Measurements from ENCODE around the gene SCNN1A. TPM values are rescaled to one million over a fixed set of nuclear protein-coding genes. Genes with fewer than 3 reads are reported as not detected.
"Not testable (repeated sequence)": the region's sequence is repeated elsewhere in the genome, so short reads cannot be mapped to it uniquely, and the experiment has no call there.

The SCNN1A gene
- total RNA-seq, 1 experiment from 2014 or later = 28.5 TPM

DNA sequence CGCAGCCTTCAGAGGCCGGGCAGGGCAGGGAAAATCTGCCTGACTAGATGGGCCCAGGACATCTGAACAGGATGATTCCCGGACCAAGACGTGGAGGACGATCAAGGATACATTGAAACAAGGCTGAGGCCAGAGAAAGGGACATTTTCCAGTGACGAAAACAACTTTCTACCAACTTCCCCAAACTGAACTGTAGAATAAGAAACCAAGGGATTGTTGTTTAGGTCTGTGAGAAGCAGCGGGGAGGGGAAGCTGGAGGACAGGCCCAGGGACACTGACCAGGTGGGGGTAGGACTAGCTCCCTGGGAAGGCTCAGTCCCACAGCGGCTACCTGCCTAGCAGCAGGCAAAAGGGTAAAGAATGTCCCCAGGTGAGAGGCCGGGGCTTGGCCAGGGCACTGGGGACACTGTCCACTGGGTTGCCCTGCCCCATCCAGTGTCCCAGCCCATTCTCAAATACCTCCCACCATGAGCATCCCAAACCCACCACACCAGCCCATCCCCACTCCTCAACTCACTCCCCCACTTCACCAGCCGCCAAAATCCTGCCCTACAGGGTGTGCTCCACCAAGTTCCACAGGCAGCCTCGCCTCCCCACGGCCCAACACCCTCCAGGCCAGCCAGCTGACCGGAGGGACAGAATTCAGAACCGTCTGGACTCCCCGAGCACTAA, 34.5 kb downstream of the SCNN1A start:
- Histone ChIP-seq H3K36me3 (replicated peaks; ENCODE audit: control insufficient read depth, insufficient read depth, low read length) (peaks cover 1% of the 10 kb centered on the region), H3K4me3 (ENCODE audit: insufficient read depth, low read depth, low read length) (peak overlapping the region; percentile 78), H3K27me3 (ENCODE audit: control insufficient read depth, insufficient read depth, low read length) (no peaks in the 10 kb centered on the region)
- no peak for DNase-seq

DNA sequence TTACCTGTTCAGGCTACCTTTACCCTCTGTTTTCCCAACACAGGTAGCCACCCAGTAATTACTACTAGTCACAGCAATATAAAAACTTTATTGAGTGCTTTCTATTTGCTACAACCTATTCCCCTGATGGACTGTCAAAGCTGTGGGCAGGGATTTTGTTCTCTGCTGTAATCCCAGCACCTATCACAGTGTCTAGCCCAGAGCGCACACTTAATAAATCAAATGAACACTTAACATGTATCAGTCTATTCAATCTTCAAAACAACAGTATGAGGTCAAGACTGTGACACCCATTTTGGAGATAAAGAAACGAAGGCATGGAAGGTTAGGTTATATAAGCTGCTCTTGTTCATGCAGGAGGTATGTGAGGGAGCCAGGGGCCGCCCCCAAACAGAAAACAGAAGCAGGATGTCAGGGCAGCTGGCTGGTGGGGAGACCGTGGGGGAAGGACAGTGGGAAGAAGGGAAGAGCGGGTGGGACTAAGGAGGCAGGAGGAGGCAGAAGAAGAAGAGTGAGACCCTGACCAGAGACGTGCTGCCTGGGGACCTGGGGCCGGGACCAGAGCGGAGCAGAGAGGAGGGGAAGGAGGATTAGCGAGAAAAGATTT, 35.2 kb downstream of the SCNN1A start:
- no peaks in the 10 kb centered on the region for H3K27me3 ChIP-seq (ENCODE audit: control insufficient read depth, insufficient read depth, low read length)
- no peak for DNase-seq
- H3K36me3 ChIP-seq (replicated peaks; ENCODE audit: control insufficient read depth, insufficient read depth, low read length) = peaks cover 1% of the 10 kb centered on the region
- H3K4me3 ChIP-seq (ENCODE audit: insufficient read depth, low read depth, low read length) = peak overlapping the region; percentile 78

DNA sequence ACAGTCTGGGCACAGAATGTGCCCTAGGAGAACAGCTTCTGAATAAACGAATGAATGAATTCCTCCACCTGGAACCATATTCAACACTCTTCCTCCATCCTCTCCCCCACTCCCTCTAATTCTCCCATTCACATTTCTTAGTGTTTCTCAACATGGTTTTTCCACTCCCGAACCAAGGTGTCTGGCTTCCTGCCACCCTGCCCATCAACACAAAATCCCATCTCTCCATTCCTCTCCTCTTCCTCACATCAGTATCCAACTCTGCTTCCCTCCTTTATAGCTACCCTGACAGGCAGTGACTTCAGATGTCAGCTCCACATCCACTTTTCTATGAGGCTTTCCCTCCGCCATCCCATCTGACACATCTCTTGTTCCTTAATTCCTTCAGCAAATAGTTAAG, 36.4 kb downstream of the SCNN1A start:
- Histone ChIP-seq H3K27me3 (ENCODE audit: control insufficient read depth, insufficient read depth, low read length) (no peaks in the 10 kb centered on the region), H3K36me3 (replicated peaks; ENCODE audit: control insufficient read depth, insufficient read depth, low read length) (peaks cover 5% of the 10 kb centered on the region), H3K4me3 (ENCODE audit: insufficient read depth, low read depth, low read length) (no peak overlapping the region)
- no peak for DNase-seq

DNA sequence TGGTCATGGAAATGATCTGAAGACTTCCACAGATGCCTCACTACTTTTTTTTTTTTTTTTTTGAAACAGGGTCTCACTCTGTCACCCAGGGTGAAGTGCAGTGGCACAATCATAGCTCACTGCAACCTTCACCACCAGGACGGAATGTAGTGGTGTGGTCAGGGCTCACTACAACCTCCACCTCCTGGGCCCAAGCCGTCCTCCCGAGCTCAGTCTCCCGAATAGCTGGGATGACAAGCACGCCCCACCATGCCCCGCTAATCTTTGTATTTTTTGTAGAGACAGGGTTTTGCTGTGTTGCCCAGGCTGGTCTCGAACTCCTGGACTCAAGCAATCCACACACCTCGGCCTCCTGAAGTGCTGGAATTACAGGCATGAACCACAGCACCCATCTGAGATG, 36.8 kb downstream of the SCNN1A start:
- not testable (repeated sequence) for DNase-seq; H3K36me3 ChIP-seq (replicated peaks; ENCODE audit: control insufficient read depth, insufficient read depth, low read length); H3K4me3 ChIP-seq (ENCODE audit: insufficient read depth, low read depth, low read length); H3K27me3 ChIP-seq (ENCODE audit: control insufficient read depth, insufficient read depth, low read length)

DNA sequence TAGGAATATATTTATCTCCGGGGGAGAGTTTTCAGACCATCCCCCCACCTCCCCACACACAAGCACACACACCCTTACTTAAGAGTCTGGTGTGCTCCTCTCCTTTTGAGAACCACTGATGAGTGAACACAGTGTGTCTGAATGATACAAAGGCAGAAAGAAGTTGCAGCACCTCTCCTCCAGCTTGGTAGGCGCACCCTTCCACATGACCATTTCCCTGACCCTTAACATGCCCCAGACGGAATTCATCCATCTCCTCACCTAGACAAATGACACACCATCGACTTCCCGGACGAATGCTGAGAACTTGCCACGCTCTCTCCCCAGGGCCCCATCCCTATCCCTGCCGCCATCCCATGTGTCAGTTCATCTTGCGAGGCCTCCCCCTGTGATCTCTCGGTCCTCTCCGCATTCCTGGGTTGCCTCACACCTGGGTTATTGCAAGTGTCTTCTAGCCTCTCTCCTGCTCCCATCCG, 37.4 kb downstream of the SCNN1A start:
- H3K4me3 ChIP-seq (ENCODE audit: insufficient read depth, low read depth, low read length) = no peak overlapping the region
- peak; percentile 65 for DNase-seq
- H3K36me3 ChIP-seq (replicated peaks; ENCODE audit: control insufficient read depth, insufficient read depth, low read length) = peaks cover 13% of the 10 kb centered on the region
- H3K27me3 ChIP-seq (ENCODE audit: control insufficient read depth, insufficient read depth, low read length) = no peaks in the 10 kb centered on the region

DNA sequence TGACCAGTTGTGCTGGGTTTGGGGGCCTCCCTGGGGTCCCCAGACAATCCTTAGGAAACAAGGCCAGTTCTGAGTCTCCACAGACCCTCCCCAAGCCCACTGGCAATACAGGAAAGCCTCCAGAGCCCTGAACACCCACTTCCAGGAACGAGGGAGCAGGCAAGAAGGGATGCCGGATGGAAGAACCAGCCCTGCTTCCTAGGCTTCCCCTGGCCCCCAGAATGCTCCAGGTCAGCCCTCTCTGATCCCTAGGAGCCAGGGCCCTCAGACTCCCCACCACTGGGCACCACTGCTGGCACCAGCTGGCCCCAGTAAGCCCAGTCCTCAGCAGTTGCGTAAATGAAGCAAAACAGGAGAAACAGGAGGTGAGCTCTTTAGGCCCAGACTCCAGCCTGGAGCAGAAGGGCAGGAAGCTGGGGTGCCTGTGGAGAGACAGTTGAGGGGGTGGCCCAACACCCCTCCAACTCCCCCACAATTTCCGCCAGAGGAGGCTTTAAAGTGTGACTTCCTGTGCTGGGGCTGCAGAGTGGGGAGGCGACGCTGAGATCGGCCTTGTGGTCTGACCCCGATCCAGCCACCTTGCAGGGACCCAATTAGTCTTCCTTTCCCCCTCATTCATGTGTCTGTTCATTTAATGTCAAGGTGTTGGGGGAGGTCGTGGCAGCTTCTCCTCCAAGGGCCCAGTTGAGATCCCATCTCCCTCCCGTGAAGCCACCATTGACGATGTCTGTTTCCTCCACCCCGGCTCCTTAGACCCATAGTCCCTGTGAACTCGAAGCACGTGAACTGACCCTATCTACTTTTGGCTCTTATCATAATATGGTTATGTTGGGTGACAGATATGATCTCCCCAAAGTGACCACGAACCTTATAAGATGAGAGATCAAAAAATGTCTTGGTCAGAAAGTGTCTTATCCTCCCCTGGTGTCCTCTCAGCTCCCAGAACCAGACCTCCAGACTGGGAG, 38.2 kb downstream of the SCNN1A start:
- no peaks in the 10 kb centered on the region for H3K27me3 ChIP-seq (ENCODE audit: control insufficient read depth, insufficient read depth, low read length)
- H3K4me3 ChIP-seq (ENCODE audit: insufficient read depth, low read depth, low read length) = peak overlapping the region; percentile 17; the same call in 1 of the 2 replicates
- DNase-seq = no peak
- peaks cover 13% of the 10 kb centered on the region for H3K36me3 ChIP-seq (replicated peaks; ENCODE audit: control insufficient read depth, insufficient read depth, low read length)

DNA sequence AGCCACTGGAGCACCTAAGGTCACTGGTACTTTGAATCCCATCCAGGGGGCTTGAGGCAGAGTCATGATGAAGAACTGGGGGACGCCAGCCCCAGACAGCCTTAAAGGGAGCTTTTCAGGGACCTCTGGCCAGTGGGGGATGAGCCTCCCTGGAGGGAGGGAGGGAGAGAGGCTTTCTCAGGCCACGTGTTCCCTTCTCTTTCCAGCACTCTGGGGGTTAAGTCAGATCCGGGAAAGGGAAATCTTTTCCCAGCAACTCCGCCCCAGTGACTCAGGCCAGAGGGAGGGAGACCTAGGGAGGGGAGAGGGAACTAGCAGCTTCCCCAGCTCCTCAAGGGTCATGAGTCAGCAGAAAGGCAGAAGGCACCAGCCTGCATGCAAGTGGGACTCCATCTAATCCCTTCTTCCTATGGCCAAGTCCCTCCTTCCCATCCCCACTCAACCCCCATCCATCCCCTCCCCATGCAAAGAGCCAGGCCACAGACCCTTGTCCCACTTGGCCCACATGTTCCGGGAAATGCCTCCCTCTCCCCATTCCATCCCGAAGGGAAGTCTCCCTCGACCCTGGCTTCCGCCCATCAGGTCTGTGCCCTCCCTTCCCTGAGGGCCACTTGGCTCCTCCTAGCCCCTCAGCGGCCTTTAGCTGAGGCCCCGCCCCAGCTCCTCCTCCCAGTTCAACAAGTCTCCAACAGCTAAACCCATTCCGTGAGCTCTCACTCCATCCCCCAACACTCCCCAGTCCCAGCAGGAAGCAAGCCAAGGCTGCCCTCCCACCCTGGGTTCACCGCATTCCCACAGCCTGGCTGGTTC, 39.1 kb downstream of the SCNN1A start:
- peaks cover 16% of the 10 kb centered on the region for H3K36me3 ChIP-seq (replicated peaks; ENCODE audit: control insufficient read depth, insufficient read depth, low read length)
- peak overlapping the region; percentile 36 for H3K4me3 ChIP-seq (ENCODE audit: insufficient read depth, low read depth, low read length)
- peak; percentile 96 for DNase-seq
- no peaks in the 10 kb centered on the region for H3K27me3 ChIP-seq (ENCODE audit: control insufficient read depth, insufficient read depth, low read length)

DNA sequence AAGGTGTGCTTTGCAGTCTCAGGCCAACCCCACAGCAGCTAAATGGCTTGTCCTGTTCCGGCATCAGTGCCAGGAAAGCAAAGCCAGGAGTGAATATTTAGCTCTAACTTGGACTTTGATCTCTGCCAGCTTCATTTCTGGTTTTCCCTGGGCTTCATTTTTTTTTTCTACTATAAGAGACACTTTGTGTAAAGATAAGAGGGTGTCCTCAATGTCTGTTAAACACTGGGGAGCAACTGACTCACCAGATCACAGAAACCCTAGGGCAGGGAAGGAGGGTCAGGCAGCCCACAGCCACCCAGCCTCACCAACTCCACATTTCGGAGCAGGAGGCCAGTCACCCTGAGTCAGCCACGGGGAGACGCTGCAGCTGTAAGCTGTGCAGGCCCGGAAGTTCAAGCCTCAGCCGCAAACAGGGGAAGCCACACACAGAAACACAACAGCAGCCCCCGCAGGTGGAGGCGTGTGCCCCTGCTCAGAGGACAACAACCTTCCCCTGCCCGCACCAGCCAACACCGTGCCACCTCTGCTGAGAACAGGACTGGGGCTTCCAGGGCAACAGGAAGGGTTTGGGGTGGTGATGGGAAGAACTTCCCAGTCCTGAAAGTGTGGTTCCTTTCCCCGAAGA, 39.8 kb downstream of the SCNN1A start:
- DNase-seq = peak; percentile 77
- no peaks in the 10 kb centered on the region for H3K27me3 ChIP-seq (ENCODE audit: control insufficient read depth, insufficient read depth, low read length)
- H3K36me3 ChIP-seq (replicated peaks; ENCODE audit: control insufficient read depth, insufficient read depth, low read length) = peaks cover 21% of the 10 kb centered on the region
- peak overlapping the region; percentile 36 for H3K4me3 ChIP-seq (ENCODE audit: insufficient read depth, low read depth, low read length)

DNA sequence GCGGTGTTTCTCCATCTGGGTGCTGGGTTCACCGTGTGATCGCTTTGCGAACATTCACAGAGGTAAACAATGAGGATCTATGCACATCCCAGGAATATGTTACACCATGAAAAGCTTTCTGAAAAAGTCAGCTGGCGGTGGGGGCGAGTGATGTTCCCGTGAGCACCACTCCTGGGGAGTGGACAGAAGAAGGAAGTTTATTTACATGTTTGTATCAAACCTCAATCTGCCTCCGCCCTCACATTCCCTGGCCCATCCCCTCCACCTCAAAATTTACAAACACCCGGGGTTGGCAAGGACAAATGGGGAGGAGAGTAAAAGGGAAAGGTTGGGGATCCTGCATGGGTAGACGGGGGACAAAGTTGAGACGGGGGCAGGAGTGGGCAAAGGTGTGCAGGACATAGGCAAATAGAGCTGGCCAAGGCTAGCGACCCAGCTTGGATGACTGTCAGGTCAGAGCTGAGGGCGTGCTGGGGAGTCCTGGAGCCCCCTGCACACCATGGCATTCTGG, 40.4 kb downstream of the SCNN1A start:
- no peak overlapping the region for H3K4me3 ChIP-seq (ENCODE audit: insufficient read depth, low read depth, low read length)
- peaks cover 21% of the 10 kb centered on the region for H3K36me3 ChIP-seq (replicated peaks; ENCODE audit: control insufficient read depth, insufficient read depth, low read length)
- DNase-seq = no peak
- no peaks in the 10 kb centered on the region for H3K27me3 ChIP-seq (ENCODE audit: control insufficient read depth, insufficient read depth, low read length)

DNA sequence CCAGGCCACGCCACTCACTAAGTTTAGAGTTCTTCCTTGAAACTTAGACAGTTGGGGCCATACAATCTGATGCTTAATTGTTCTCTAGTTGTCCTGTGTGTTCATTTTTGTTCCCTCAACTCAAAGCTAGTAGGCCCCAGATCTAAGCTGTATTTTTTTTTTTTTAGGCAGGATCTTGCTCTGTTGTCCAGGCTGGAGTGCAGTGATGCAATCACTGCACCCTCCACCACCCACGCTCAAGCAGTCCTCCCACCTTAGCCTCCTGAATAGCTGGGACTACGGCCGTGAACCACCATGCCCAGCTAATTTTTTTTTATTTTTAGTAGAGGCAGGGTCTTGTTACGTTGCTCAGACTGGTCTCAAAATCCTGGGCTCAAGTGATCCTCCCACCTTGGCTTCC, 41.0 kb downstream of the SCNN1A start:
- peaks cover 22% of the 10 kb centered on the region for H3K36me3 ChIP-seq (replicated peaks; ENCODE audit: control insufficient read depth, insufficient read depth, low read length)
- H3K27me3 ChIP-seq (ENCODE audit: control insufficient read depth, insufficient read depth, low read length) = no peaks in the 10 kb centered on the region
- DNase-seq = no peak
- no peak overlapping the region for H3K4me3 ChIP-seq (ENCODE audit: insufficient read depth, low read depth, low read length)

DNA sequence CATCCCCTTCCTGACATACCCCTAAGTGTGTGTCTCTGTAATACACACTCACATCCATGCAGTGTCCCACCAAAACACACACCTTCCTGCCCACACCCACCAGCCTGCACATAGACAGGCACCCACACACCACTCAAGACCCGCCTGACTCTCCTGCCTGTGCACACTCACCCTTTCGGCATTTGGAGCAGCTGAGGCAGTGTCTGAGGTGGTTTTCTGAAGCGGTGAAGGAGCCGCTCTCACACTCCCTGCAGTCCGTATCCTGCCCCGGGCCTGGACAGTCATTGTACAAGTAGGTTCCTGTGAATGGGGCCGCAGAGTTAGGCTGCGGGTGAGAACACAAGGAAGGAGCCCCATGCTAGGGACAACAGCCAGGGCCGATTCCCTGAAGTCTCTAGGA, 41.8 kb downstream of the SCNN1A start:
- DNase-seq = no peak
- H3K27me3 ChIP-seq (ENCODE audit: control insufficient read depth, insufficient read depth, low read length) = no peaks in the 10 kb centered on the region
- H3K36me3 ChIP-seq (replicated peaks; ENCODE audit: control insufficient read depth, insufficient read depth, low read length) = peaks cover 23% of the 10 kb centered on the region
- no peak overlapping the region for H3K4me3 ChIP-seq (ENCODE audit: insufficient read depth, low read depth, low read length)

DNA sequence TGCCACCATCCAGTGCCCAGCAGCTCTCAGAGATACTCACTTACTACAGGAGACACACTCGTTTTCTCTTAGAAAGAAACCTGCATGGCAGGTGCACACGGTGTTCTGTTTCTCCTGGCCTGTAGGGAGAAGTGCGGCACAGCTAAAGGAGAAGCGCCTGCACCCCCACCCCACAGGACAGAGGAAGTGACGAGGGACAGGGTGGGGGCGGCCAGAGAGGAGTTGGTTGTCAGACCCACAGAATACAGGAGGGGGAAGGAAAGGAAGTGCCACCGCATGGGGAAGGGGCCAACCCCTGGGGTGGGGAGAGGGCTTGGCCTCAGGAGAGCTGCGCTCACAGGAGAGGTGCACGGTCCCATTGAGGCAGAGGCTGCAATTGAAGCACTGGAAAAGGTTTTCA, 42.3 kb downstream of the SCNN1A start:
- H3K36me3 ChIP-seq (replicated peaks; ENCODE audit: control insufficient read depth, insufficient read depth, low read length) = peaks cover 27% of the 10 kb centered on the region

DNA sequence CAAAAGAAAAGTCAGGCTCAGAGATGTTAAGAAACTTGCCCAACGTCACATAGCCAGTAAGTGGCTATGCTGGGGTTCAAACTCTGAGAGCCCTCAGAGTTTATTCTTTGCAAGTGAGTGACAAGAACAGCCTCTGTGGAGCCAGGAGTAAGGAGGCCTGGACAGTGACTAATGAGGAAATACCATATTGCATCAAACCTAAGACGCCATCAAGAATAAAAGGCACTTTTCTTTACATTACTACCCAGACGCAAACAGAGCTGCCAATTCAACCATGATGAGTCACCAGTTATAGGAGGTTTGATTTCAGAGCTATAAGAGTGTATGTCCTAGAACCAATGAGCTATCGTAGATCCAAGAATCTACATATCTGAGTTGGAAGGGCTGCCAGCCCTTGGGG, 42.9 kb downstream of the SCNN1A start:
- Histone ChIP-seq H3K36me3 (replicated peaks; ENCODE audit: control insufficient read depth, insufficient read depth, low read length) (peaks cover 27% of the 10 kb centered on the region), H3K27me3 (ENCODE audit: control insufficient read depth, insufficient read depth, low read length) (no peaks in the 10 kb centered on the region), H3K4me3 (ENCODE audit: insufficient read depth, low read depth, low read length) (no peak overlapping the region)
- no peak for DNase-seq

More for the DNA sequence above, 42.3 kb downstream of the SCNN1A start:
- DNase-seq = no peak
- Histone ChIP-seq H3K4me3 (ENCODE audit: insufficient read depth, low read depth, low read length) (no peak overlapping the region), H3K27me3 (ENCODE audit: control insufficient read depth, insufficient read depth, low read length) (no peaks in the 10 kb centered on the region)
